Activated naive CD4-positive, alpha-beta T cell (primary cell): ENCODE results near the gene RPS6KA4.

Source experiments
- DNase-seq, 4 experiments: peaks; one replicate each; lab custom pipeline; 2025; lab: John Stamatoyannopoulos, UW

The RPS6KA4 gene

GRCh38 chr11:64327375-64327774 lies 31.6 kb upstream of the RPS6KA4 start:
- DNase-seq = no peak

DNA sequence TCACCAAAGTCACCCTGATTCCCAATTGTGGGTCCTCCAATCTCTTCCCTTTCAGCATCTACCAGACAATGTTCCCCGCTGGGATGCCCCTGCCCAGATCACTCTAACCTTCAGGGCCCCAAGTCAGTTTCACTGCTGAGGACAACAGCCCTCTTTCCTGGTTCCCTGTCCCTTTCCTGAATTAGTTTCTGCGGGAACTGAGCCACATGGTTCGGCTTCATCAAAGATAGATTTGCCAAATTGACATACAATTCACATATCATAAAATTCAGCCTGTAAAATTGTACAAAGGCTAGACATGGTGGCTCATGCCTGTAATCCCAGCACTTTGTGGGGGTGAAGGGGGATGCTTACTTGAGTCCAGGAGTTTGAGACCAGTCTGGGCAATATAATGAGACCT lies 31.0 kb upstream of the RPS6KA4 start:
- DNase-seq = no peak

DNA sequence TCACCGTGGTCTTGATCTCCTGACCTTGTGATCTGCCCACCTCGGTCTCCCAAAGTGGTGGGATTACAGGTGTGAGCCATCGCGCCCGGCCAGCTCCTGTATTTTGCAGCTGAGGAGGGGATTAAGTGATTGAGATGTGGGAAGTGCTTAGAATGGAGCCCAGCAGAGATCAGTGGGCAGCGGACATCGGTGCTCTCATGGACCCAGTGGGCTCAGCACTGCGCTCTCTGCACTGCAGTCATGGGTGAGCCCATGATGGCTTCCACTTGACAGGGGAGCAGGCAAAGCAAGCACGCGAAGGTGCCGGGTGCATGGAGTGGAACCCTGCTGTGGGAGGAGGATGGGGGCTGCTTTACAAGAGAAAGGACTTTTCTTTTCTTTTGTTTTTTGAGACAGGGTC lies 28.1 kb upstream of the RPS6KA4 start:
- no peak for DNase-seq

GRCh38 chr11:64331569-64332371 lies 27.2 kb upstream of the RPS6KA4 start:
- peak in 3 of 4 experiments; percentile 22 to 48 (median 22) for DNase-seq

- no peak for DNase-seq
These were observed 25.4 kb upstream of the RPS6KA4 start for GRCh38 chr11:64333556-64333955.

- no peak for DNase-seq
These were observed 23.9 kb upstream of the RPS6KA4 start for GRCh38 chr11:64334764-64335735.

DNA sequence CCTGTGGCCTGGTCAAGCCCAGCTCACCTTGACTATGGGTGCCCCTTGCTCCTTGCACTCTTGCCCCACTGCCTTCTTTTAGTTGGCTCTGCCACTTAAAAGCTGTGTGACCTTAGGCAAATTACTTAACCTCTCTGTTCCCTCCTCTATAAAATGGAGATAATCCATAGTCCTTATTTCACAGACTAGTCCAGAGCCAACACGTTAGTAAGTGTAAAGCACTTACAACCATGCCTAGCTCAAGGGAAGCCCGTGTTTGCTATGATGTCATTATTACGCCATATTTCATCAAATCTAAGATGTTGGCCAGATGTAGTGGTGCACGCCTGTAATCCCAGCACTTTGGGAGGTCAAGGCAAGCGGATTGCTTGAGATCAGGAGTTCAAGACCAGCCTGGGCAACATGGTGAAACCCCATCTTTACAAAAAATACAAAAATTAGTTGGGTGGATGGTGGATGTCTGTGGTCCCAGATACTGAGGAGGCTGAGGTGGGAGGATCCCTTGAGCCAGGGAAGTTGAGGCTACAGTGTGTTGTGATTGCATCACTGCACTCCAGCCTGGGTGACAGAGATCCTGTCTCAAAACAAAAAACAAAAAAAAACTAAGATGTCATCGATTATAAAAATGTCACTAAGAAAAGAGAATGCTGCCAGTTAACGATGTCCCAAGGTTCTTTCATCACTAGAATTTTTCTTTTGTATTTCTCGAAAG lies 21.3 kb upstream of the RPS6KA4 start:
- no peak for DNase-seq

GRCh38 chr11:64338716-64339115 lies 20.2 kb upstream of the RPS6KA4 start:
- no peak for DNase-seq

GRCh38 chr11:64339286-64339685 lies 19.7 kb upstream of the RPS6KA4 start:
- no peak for DNase-seq

- DNase-seq = peak; percentile 48 to 82 (median 65)
These were observed 19.1 kb upstream of the RPS6KA4 start, which contains the start of gene CCDC88B for GRCh38 chr11:64339754-64340408. Gene CCDC88B, plus strand, starts transcription at chr11:64340204. Its CDS starts 63 bp downstream, at chr11:64340267.

- peak; percentile 37 to 68 (median 62) for DNase-seq
These were observed 18.2 kb upstream of the RPS6KA4 start for GRCh38 chr11:64340671-64341335.

GRCh38 chr11:64341429-64341828 lies 17.5 kb upstream of the RPS6KA4 start:
- DNase-seq = no peak

DNA sequence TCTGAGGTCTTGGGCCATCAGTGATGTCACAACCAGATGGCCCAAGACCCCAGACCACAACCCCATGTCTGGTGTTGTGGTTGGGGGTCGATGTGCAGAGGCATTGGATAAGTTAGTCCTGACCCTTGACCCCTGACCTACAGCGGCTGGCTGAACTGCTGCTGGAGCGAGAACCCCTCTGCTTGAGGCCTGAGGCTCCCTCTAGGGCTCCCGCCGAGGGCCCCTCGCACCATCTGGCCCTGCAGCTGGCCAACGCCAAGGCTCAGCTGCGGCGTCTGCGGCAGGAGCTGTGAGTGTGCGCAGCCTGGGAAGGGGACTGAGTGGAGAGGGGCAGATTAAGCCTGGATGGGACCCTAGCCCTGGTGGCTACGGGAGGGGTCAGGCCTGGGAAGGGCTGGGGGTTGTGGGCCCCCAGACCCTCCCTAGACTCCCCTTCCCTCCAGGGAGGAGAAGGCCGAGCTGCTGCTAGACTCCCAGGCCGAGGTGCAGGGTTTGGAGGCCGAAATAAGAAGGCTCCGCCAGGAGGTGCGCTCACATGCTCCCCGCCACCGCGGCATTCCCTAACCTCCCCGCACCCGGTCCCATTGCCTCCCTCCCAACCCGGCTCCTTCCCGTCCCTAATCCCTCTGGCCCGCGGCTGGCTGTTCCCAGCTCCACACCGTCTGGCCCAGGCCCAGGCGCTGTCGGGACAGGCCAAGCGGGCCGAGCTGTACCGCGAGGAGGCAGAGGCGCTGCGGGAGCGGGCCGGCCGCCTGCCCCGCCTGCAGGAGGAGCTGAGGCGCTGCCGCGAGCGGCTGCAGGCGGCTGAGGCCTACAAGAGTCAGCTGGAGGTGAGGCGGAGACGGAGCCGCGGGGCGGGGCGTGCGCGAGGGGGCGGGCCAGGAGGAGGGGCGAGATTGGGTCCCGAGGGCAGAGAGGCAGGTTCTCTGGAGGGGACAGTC lies 16.8 kb upstream of the RPS6KA4 start:
- DNase-seq = peak; percentile 68 to 88 (median 80)

DNA sequence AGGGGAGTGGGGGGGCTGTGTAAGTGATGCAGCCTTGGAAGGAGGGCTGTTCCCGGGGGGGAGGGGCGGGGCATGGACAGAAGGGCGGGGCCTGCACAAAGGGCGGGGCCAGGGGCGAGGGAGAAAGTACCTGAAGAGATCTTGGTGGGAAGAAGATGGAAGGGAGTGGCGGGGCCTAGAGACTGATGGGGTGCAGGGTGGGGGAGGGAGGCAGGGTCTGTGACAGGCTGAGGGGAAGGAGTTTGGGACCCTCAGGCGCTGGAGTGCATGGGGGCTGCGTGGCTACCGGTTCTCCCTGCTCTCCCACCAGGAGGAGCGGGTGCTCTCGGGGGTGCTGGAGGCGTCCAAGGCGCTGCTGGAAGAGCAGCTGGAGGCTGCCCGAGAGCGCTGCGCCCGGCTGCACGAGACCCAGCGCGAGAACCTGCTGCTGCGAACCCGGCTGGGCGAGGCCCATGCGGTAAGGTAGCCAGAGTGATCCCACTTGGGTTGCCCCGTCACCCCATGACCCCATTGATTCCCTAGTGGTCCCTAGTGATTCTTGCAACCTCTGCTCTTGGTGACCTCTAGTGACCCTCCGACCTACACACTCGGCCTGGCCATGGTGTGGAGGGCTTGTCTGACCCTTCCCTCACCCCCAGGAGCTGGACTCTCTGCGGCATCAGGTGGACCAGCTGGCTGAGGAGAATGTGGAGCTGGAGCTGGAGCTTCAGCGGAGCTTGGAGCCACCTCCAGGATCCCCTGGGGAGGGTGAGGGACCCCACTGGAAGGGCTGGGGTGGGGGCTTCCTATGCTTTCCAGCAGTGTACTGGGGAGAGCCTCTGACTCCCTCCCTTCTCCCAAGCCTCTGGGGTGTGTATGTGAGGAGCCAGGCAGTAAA lies 15.9 kb upstream of the RPS6KA4 start:
- no peak for DNase-seq

- DNase-seq = no peak
These were observed 15.0 kb upstream of the RPS6KA4 start for GRCh38 chr11:64343767-64344559.

DNA sequence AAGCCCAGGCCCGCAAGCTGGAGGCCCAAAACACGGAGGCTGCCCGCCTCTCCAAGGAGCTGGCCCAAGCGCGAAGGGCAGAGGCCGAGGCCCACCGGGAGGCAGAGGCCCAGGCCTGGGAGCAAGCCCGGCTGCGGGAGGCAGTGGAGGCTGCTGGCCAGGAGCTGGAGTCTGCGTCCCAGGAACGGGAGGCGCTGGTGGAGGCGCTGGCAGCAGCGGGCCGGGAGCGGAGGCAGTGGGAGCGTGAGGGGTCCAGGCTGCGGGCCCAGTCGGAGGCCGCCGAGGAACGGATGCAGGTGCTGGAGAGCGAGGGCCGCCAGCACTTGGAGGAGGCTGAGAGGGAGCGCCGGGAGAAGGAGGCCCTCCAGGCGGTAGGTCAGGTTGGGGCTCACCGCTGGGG lies 14.2 kb upstream of the RPS6KA4 start:
- DNase-seq = no peak

DNA sequence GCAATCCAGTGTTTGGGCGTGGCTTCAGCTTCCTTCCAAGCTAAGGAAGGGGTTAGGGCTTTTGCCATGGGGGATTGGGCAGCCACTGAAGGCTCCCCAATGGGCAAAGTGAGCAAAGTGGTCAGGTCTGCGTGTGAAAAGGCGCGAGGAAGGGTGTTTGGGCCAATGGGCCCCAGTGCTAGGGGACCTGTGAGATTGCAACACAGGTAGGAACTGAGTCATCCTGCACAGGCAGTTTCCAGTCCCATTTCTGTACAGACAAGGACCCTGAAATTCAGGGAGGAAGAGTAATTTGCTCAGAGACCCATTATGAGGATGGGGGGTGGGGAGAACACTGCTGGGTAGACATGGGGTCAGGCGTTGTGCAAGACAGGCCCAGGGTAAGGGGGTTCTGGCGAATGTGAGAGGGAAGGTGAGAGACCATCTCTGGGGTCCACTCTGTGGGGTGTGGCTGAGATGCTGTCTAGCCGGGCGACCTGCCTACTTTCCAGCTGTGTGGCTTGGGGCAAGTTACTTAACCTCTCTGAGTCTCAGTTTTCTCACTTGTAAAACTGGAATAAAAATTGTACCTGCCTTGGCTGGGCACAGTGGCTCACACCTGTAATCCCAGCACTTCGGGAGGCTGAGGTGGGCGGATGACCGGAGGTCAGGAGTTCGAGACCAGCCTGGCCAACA lies 11.6 kb upstream of the RPS6KA4 start:
- no peak for DNase-seq
